Urinary bladder (tissue), 4 donors: ENCODE data around the gene PTPN7. TPM values are rescaled to one million over a fixed set of nuclear protein-coding genes. Genes with fewer than 3 reads are reported as not detected.
"Not testable (repeated sequence)": the region's sequence is repeated elsewhere in the genome, so short reads cannot be mapped to it uniquely, and the experiment has no call there.

Source experiments
- DNase-seq: peaks from one replicate; pipeline ENCODE4 v3.0.0-alpha.2; 2015; ENCODE audit errors: extremely low spot score
- H3K27ac ChIP-seq: one replicate; pipeline ENCODE4 v1.5.1; 2013; ENCODE audit warnings: low read depth, mild to moderate bottlenecking, moderate library complexity
- H3K36me3 ChIP-seq: one replicate; pipeline ENCODE4 v1.6.1; 2013; ENCODE audit warnings: mild to moderate bottlenecking, moderate library complexity; ENCODE audit not compliant: insufficient read depth
- H3K4me1 ChIP-seq: one replicate; pipeline ENCODE4 v1.6.1; 2013; ENCODE audit warnings: mild to moderate bottlenecking, moderate library complexity; ENCODE audit not compliant: insufficient read depth
- H3K4me3 ChIP-seq: one replicate; pipeline ENCODE4 v1.5.1; 2013; ENCODE audit warnings: low read depth, low read length
- WGBS: extraction: QIAGEN DNeasy Blood & Tissue Kit; methylation state at CpG from one replicate; pipeline ENCODE4 v1.1.7; 2013; 5-methylcytosine and 5-hydroxymethylcytosine counted together
- polyA plus RNA-seq: library from polyadenylated mRNA; stranded (reverse); fragments of 200-250 nt; gene quantifications from one replicate; pipeline ENCODE4 v1.2.3, GENCODE V29; 2013
- total RNA-seq: library from RNA; depleted of rRNA; stranded (reverse); fragments of >200 nt; gene quantifications from one replicate; pipeline ENCODE4 v1.2.3, GENCODE V29; 2014
- donor health status: healthy with polysubstance abuse.
- donor health status: healthy.

The PTPN7 gene
- total and polyA plus RNA-seq, 2 donors = 1.2 TPM

- WGBS = 49% methylated on average over 2 of the region's 2 CpGs
- no peak for DNase-seq
- H3K4me3 ChIP-seq = no peak overlapping the region
- no peak overlapping the region for H3K27ac ChIP-seq
- H3K4me1 ChIP-seq = no peaks in the 10 kb centered on the region
- no peaks in the 10 kb centered on the region for H3K36me3 ChIP-seq
Measured at GRCh38 chr1:202113690-202114300, 46.6 kb downstream of the PTPN7 start.

DNA sequence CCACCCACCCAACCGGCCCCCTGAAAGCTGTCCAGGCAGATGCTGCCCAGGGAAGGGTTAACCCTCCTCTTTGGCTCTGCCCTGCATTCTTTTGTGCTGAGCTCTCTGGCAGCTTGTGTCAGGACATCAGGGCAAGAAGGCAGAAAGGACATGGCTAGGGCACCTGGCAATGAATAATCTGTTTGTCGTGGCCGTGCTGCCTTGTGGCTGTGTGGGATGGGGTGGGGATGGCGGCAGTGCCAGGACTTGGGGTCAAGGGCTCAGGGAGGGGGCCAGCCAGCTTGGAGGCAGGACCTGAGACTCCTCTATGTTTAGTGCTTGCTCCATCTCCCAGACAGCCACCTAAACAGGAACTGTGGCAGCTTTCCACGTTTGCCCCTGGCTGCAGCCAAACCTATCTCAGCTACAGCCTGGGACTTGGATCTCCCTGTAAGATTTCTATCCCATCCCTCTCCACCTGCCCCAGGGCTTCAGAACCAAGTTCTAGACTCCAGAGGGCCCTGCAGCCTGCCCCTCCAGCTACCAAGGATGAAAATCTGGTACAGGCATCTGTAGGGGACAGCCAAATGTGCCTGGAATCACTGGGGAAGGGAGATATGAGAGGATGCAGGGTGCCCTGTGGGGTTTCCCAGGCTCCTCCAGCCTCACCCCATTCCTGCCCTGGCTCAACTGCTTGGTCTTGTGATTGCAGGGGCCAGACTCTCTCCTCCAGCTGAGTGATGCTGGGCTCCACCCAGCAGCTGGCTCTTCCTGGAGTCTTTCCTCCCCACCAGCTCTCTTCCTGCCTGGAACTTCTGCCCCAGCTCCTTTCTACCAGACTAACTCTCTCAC, 47.3 kb downstream of the PTPN7 start:
- no peak overlapping the region for H3K4me3 ChIP-seq
- WGBS = 12% methylated on average over 5 of the region's 5 CpGs

DNA sequence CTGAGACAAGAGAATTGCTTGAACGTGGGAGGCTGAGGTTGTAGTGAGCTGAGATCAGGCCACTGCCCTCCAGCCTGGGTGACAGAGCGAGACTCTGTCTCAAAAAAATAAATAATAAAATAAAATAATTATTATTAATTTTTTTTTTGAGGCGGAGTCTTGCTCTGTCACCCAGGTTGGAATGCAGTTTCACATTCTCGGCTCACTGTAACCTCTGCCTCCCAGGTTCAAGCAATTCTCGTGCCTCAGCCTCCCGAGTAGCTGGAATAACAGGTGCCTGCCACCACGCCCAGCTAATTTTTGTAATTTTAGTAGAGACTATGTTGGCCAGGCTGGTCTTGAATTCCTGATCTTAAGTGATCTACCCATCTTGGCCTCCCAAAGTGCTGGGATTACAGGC, 48.8 kb downstream of the PTPN7 start:
- DNase-seq, H3K36me3 ChIP-seq, H3K4me1 ChIP-seq, H3K27ac ChIP-seq, H3K4me3 ChIP-seq: not testable (repeated sequence)
- 95% methylated on average over 7 of the region's 7 CpGs for WGBS

More for the DNA sequence above, 47.3 kb downstream of the PTPN7 start:
- no peak for DNase-seq
- no peak overlapping the region for H3K27ac ChIP-seq
- no peaks in the 10 kb centered on the region for H3K4me1 ChIP-seq
- no peaks in the 10 kb centered on the region for H3K36me3 ChIP-seq

GRCh38 chr1:202110977-202111376, 49.4 kb downstream of the PTPN7 start:
- Histone ChIP-seq H3K4me1 (no peaks in the 10 kb centered on the region), H3K4me3 (no peak overlapping the region), H3K27ac (no peak overlapping the region), H3K36me3 (no peaks in the 10 kb centered on the region)
- DNase-seq = no peak
- WGBS = 86% methylated on average over 3 of the region's 3 CpGs

DNA sequence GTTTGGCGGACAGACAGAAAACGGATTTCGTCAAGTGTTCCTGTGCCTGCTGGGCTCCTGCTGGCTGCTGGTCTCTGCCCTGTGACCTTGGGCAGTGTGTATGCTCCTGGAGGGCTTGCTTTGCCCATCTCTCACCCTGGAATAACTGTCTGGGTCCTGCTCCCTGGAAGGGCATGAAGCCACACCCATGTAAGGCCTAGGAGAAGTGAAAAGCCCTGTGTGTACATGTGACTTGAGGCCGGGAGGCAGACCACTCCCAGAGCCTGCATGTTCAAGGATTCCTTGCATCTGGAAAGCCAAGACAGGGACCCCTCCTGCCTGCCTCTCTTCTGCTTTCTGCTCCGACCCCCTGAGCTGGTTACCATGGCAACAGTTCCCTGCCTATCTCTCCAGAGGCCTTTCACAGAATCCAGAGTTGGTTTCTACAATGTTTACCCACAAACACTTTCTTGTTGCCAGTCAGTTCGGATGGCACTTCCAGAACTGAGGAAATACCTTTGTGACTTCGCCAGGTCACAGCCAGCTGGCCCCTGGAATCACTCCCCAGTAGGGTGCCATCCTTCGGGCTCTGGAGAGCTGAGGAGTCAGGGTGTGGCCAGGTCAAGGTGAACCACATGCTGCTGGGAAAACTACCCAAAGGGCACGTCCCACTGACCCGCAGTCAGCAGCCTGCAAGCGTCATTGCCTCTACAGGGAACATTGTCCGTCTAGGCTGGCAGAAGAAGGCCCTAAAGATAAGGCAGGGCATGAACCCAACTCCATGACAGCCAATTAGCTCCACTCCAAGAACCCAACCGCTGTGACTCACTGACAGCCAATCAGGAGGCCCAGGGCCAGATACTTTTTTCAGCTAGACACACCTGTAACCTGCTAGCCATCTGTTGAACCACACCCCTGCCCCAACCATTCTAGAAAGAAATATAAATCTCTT, 52.3 kb downstream of the PTPN7 start:
- WGBS = 78% methylated on average over 13 of the region's 13 CpGs
- peak overlapping the region; percentile 53 for H3K27ac ChIP-seq

GRCh38 chr1:202107321-202107761, 53.1 kb downstream of the PTPN7 start:
- no peak overlapping the region for H3K4me3 ChIP-seq
- H3K4me1 ChIP-seq = no peaks in the 10 kb centered on the region
- H3K36me3 ChIP-seq = no peaks in the 10 kb centered on the region
- WGBS = 74% methylated on average over 5 of the region's 5 CpGs
- no peak overlapping the region for H3K27ac ChIP-seq
- no peak for DNase-seq

More for the DNA sequence above, 52.3 kb downstream of the PTPN7 start:
- no peak overlapping the region for H3K4me3 ChIP-seq
- H3K36me3 ChIP-seq = no peaks in the 10 kb centered on the region
- no peaks in the 10 kb centered on the region for H3K4me1 ChIP-seq
- no peak for DNase-seq

- WGBS = 79% methylated on average over 10 of the region's 10 CpGs
- H3K27ac ChIP-seq = no peak overlapping the region
- H3K4me1 ChIP-seq = no peaks in the 10 kb centered on the region
- no peak for DNase-seq
- no peak overlapping the region for H3K4me3 ChIP-seq
- no peaks in the 10 kb centered on the region for H3K36me3 ChIP-seq
Measured at GRCh38 chr1:202106340-202107254, 53.8 kb downstream of the PTPN7 start.

- DNase-seq = no peak
Measured at GRCh38 chr1:202105571-202106339, 54.6 kb downstream of the PTPN7 start.

GRCh38 chr1:202104073-202104472, 56.3 kb downstream of the PTPN7 start:
- Histone ChIP-seq H3K27ac (no peak overlapping the region), H3K4me3 (no peak overlapping the region), H3K36me3 (no peaks in the 10 kb centered on the region), H3K4me1 (no peaks in the 10 kb centered on the region)
- 92% methylated on average over 10 of the region's 10 CpGs for WGBS
- no peak for DNase-seq

More at GRCh38 chr1:202105571-202106339, 54.6 kb downstream of the PTPN7 start:
- no peaks in the 10 kb centered on the region for H3K36me3 ChIP-seq
- H3K27ac ChIP-seq = no peak overlapping the region
- no peak overlapping the region for H3K4me3 ChIP-seq
- H3K4me1 ChIP-seq = no peaks in the 10 kb centered on the region
- WGBS = 59% methylated on average over 10 of the region's 10 CpGs

DNA sequence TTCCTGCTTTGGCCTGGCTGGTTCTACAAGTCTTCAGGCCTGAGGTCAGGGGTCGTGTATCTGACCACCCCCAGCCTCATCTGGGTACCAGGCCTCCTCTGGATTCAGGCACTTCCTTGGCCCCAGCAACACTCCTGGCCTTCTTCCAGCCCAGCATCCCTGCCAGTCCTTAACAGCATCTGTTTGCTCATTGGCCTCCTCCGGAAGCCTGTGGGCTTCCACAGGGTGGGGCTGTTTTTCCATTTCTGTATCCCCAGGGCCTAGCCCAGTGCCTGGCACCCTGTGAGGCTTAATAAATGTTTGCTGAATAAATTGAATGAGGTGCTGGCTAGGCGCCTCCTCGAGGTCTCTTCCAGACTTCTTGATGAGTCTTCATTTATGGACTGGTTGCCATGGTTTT, 59.2 kb downstream of the PTPN7 start:
- WGBS = 59% methylated on average over 4 of the region's 4 CpGs
- H3K27ac ChIP-seq = no peak overlapping the region
- H3K36me3 ChIP-seq = no peaks in the 10 kb centered on the region
- no peak for DNase-seq
- no peak overlapping the region for H3K4me3 ChIP-seq
- H3K4me1 ChIP-seq = no peaks in the 10 kb centered on the region
